KMS-11 (cell line): ENCODE measurements around the gene ZNF578.
"Not testable (repeated sequence)": the region's sequence is repeated elsewhere in the genome, so short reads cannot be mapped to it uniquely, and the experiment has no call there.

Source experiments
- H2AFZ ChIP-seq: fragments of 200-600 bp; sonication (generic); 2 replicates; pipeline ENCODE4 v1.6.1; 2016; ENCODE audit warnings: antibody characterized with exemption, mixed run types, low read depth
- H3K27ac ChIP-seq: fragments of 200-600 bp; sonication (generic); 2 replicates; pipeline ENCODE4 v1.6.1; 2016; ENCODE audit warnings: mild to moderate bottlenecking, mixed run types
- H3K27me3 ChIP-seq: fragments of 200-600 bp; sonication (generic); 2 replicates; pipeline ENCODE4 v1.6.1; 2017; ENCODE audit warnings: mild to moderate bottlenecking, low read depth, mixed run types, moderate library complexity; ENCODE audit not compliant: insufficient read depth
- H3K36me3 ChIP-seq: fragments of 200-600 bp; sonication (generic); 2 replicates; pipeline ENCODE4 v1.6.1; 2017; ENCODE audit warnings: mild to moderate bottlenecking, mixed run types; ENCODE audit not compliant: insufficient read depth
- H3K4me1 ChIP-seq: fragments of 200-600 bp; sonication (generic); 2 replicates; pipeline ENCODE4 v1.6.1; 2016; ENCODE audit warnings: mild to moderate bottlenecking, low read depth, mixed run types; ENCODE audit not compliant: poor library complexity, severe bottlenecking
- H3K4me2 ChIP-seq: fragments of 200-600 bp; sonication (generic); 2 replicates; pipeline ENCODE4 v1.7.0; 2016; ENCODE audit warnings: mild to moderate bottlenecking, mixed run types
- H3K4me3 ChIP-seq: fragments of 200-600 bp; sonication (generic); IDR thresholded peaks from 2 replicates; pipeline ENCODE4 v1.6.1; 2017; ENCODE audit warnings: low read depth, low read length, mixed read lengths; ENCODE audit not compliant: insufficient read depth
- H3K79me2 ChIP-seq: fragments of 200-600 bp; sonication (generic); 2 replicates; pipeline ENCODE4 v1.6.1; 2016; ENCODE audit warnings: low read depth, mixed run types; ENCODE audit not compliant: insufficient read depth
- H3K9ac ChIP-seq: fragments of 200-600 bp; sonication (generic); 2 replicates; pipeline ENCODE4 v1.6.1; 2016; ENCODE audit warnings: mild to moderate bottlenecking, mixed run types
- H4K20me1 ChIP-seq: fragments of 200-600 bp; sonication (generic); 2 replicates; pipeline ENCODE4 v1.6.1; 2016; ENCODE audit warnings: mild to moderate bottlenecking, mixed run types; ENCODE audit not compliant: insufficient read depth
- CTCF ChIP-seq: fragments of 200-600 bp; sonication (generic); conservative IDR thresholded peaks from 2 replicates; pipeline ENCODE4 v1.6.1; 2017; ENCODE audit warnings: low read depth, mild to moderate bottlenecking, antibody characterized with exemption, low read length, moderate library complexity, mixed read lengths

The ZNF578 gene

GRCh38 chr19:52532480-52532879 is 79.1 kb downstream of the ZNF578 start:
- Histone ChIP-seq H3K9ac (no peak overlapping the region), H2AFZ (no peak overlapping the region), H3K27me3 (no peaks in the 10 kb centered on the region), H3K27ac (no peak overlapping the region), H3K79me2 (no peaks in the 10 kb centered on the region), H4K20me1 (no peaks in the 10 kb centered on the region), H3K36me3 (no peaks in the 10 kb centered on the region), H3K4me1 (no peaks in the 10 kb centered on the region), H3K4me2 (no peak overlapping the region), H3K4me3 (no peak overlapping the region)
- no peak for TF ChIP-seq CTCF

- Histone ChIP-seq H3K27me3 (no peaks in the 10 kb centered on the region), H3K4me1 (no peaks in the 10 kb centered on the region), H3K9ac (no peak overlapping the region), H3K4me3 (no peak overlapping the region), H3K4me2 (no peak overlapping the region), H3K27ac (no peak overlapping the region), H4K20me1 (no peaks in the 10 kb centered on the region), H3K36me3 (no peaks in the 10 kb centered on the region), H2AFZ (no peak overlapping the region), H3K79me2 (no peaks in the 10 kb centered on the region)
- no peak for TF ChIP-seq CTCF
Measured at GRCh38 chr19:52533901-52534300, 80.5 kb downstream of the ZNF578 start.

- H2AFZ ChIP-seq, H4K20me1 ChIP-seq, H3K4me1 ChIP-seq, H3K36me3 ChIP-seq, H3K27ac ChIP-seq, H3K4me2 ChIP-seq, H3K4me3 ChIP-seq, H3K27me3 ChIP-seq, H3K79me2 ChIP-seq, H3K9ac ChIP-seq: not testable (repeated sequence)
Measured at GRCh38 chr19:52535385-52535770, 82.0 kb downstream of the ZNF578 start.

GRCh38 chr19:52535771-52536447 is 82.6 kb downstream of the ZNF578 start:
- Histone ChIP-seq H3K4me2 (no peak overlapping the region), H4K20me1 (no peaks in the 10 kb centered on the region), H3K79me2 (no peaks in the 10 kb centered on the region), H3K27ac (no peak overlapping the region), H3K4me3 (no peak overlapping the region), H3K27me3 (no peaks in the 10 kb centered on the region), H3K4me1 (no peaks in the 10 kb centered on the region), H3K9ac (no peak overlapping the region), H2AFZ (no peak overlapping the region), H3K36me3 (no peaks in the 10 kb centered on the region)
- TF ChIP-seq CTCF: no peak

GRCh38 chr19:52536448-52536800 is 83.1 kb downstream of the ZNF578 start:
- Histone ChIP-seq H3K4me3 (no peak overlapping the region), H3K9ac (no peak overlapping the region), H3K27me3 (no peaks in the 10 kb centered on the region), H3K79me2 (no peaks in the 10 kb centered on the region), H3K4me2 (no peak overlapping the region), H2AFZ (no peak overlapping the region), H3K27ac (no peak overlapping the region), H3K4me1 (no peaks in the 10 kb centered on the region), H4K20me1 (no peaks in the 10 kb centered on the region), H3K36me3 (no peaks in the 10 kb centered on the region)
- TF ChIP-seq CTCF: no peak

- not testable (repeated sequence) for H2AFZ ChIP-seq, H3K4me2 ChIP-seq, H4K20me1 ChIP-seq, H3K9ac ChIP-seq, H3K4me1 ChIP-seq, H3K4me3 ChIP-seq, H3K36me3 ChIP-seq, H3K27ac ChIP-seq, H3K79me2 ChIP-seq, H3K27me3 ChIP-seq
Measured at GRCh38 chr19:52538815-52539214, 85.5 kb downstream of the ZNF578 start.

- H4K20me1 ChIP-seq, H3K4me2 ChIP-seq, H3K4me3 ChIP-seq, H3K36me3 ChIP-seq, H3K27ac ChIP-seq, H3K27me3 ChIP-seq, H3K79me2 ChIP-seq, H2AFZ ChIP-seq, H3K4me1 ChIP-seq, H3K9ac ChIP-seq: not testable (repeated sequence)
Measured at GRCh38 chr19:52541176-52541575, 87.8 kb downstream of the ZNF578 start.
